Activated naive CD8-positive, alpha-beta T cell (primary cell): ENCODE data around the gene LNP1.
"Not testable (repeated sequence)": the region's sequence is repeated elsewhere in the genome, so short reads cannot be mapped to it uniquely, and the experiment has no call there.

ENCODE experiments used
- H3K27ac Mint-ChIP-seq: one replicate; pipeline ENCODE4 v1.8.0; 2021; ENCODE audit warnings: mixed read lengths
- H3K27me3 Mint-ChIP-seq: one replicate; pipeline ENCODE4 v1.8.0; 2021; ENCODE audit warnings: mixed read lengths
- H3K36me3 Mint-ChIP-seq: one replicate; pipeline ENCODE4 v1.8.0; 2021; ENCODE audit warnings: mixed read lengths
- H3K4me1 Mint-ChIP-seq: one replicate; pipeline ENCODE4 v1.8.0; 2021; ENCODE audit warnings: low read depth, mixed read lengths
- H3K4me3 Mint-ChIP-seq: one replicate; pipeline ENCODE4 v1.8.0; 2021; ENCODE audit warnings: mild to moderate bottlenecking, mixed read lengths
- H3K9me3 Mint-ChIP-seq: one replicate; pipeline ENCODE4 v1.8.0; 2021; ENCODE audit warnings: low read depth, mixed read lengths

LNP1 gene

GRCh38 chr3:100467133-100467532 is 65.8 kb downstream of the LNP1 start:
- H3K9me3 Mint-ChIP-seq: peaks cover 18% of the 10 kb centered on the region
- H3K36me3 Mint-ChIP-seq: peaks cover 9% of the 10 kb centered on the region
- H3K4me1 Mint-ChIP-seq: no peaks in the 10 kb centered on the region
- H3K4me3 Mint-ChIP-seq: no peak overlapping the region
- H3K27me3 Mint-ChIP-seq: peaks cover 1% of the 10 kb centered on the region
- no peak overlapping the region for H3K27ac Mint-ChIP-seq

GRCh38 chr3:100468676-100469075 is 67.3 kb downstream of the LNP1 start:
- Mint-ChIP-seq H3K36me3 (peaks cover 9% of the 10 kb centered on the region), H3K9me3 (peaks cover 18% of the 10 kb centered on the region), H3K4me1 (no peaks in the 10 kb centered on the region), H3K27ac (no peak overlapping the region), H3K4me3 (no peak overlapping the region), H3K27me3 (peaks cover 1% of the 10 kb centered on the region)

GRCh38 chr3:100470951-100471350 is 69.6 kb downstream of the LNP1 start:
- H3K4me1 Mint-ChIP-seq: no peaks in the 10 kb centered on the region
- peaks cover 18% of the 10 kb centered on the region for H3K9me3 Mint-ChIP-seq
- no peaks in the 10 kb centered on the region for H3K27me3 Mint-ChIP-seq
- H3K4me3 Mint-ChIP-seq: no peak overlapping the region
- no peak overlapping the region for H3K27ac Mint-ChIP-seq
- H3K36me3 Mint-ChIP-seq: peaks cover 9% of the 10 kb centered on the region

GRCh38 chr3:100471444-100471843 is 70.1 kb downstream of the LNP1 start:
- H3K4me3 Mint-ChIP-seq: no peak overlapping the region
- H3K4me1 Mint-ChIP-seq: no peaks in the 10 kb centered on the region
- peaks cover 9% of the 10 kb centered on the region for H3K36me3 Mint-ChIP-seq
- peaks cover 18% of the 10 kb centered on the region for H3K9me3 Mint-ChIP-seq
- H3K27ac Mint-ChIP-seq: no peak overlapping the region
- no peaks in the 10 kb centered on the region for H3K27me3 Mint-ChIP-seq

GRCh38 chr3:100477851-100478360 is 76.6 kb downstream of the LNP1 start:
- not testable (repeated sequence) for H3K27ac Mint-ChIP-seq, H3K4me1 Mint-ChIP-seq, H3K9me3 Mint-ChIP-seq, H3K4me3 Mint-ChIP-seq, H3K36me3 Mint-ChIP-seq, H3K27me3 Mint-ChIP-seq

GRCh38 chr3:100478521-100478920 is 77.2 kb downstream of the LNP1 start:
- not testable (repeated sequence) for H3K9me3 Mint-ChIP-seq, H3K27ac Mint-ChIP-seq, H3K27me3 Mint-ChIP-seq, H3K4me1 Mint-ChIP-seq, H3K36me3 Mint-ChIP-seq, H3K4me3 Mint-ChIP-seq

GRCh38 chr3:100480081-100480480 is 78.7 kb downstream of the LNP1 start:
- no peaks in the 10 kb centered on the region for H3K36me3 Mint-ChIP-seq
- H3K4me1 Mint-ChIP-seq: peaks cover 1% of the 10 kb centered on the region
- H3K9me3 Mint-ChIP-seq: no peaks in the 10 kb centered on the region
- H3K27me3 Mint-ChIP-seq: peaks cover 7% of the 10 kb centered on the region
- H3K4me3 Mint-ChIP-seq: no peak overlapping the region
- no peak overlapping the region for H3K27ac Mint-ChIP-seq

GRCh38 chr3:100482176-100482575 is 80.8 kb downstream of the LNP1 start:
- Mint-ChIP-seq H3K4me1 (peaks cover 1% of the 10 kb centered on the region), H3K27ac (no peak overlapping the region), H3K9me3 (no peaks in the 10 kb centered on the region), H3K36me3 (no peaks in the 10 kb centered on the region), H3K27me3 (peaks cover 7% of the 10 kb centered on the region), H3K4me3 (no peak overlapping the region)

- Mint-ChIP-seq H3K36me3 (no peaks in the 10 kb centered on the region), H3K9me3 (no peaks in the 10 kb centered on the region), H3K27me3 (peaks cover 7% of the 10 kb centered on the region), H3K27ac (no peak overlapping the region), H3K4me3 (no peak overlapping the region), H3K4me1 (peaks cover 1% of the 10 kb centered on the region)
Measured at GRCh38 chr3:100483529-100483928, 82.2 kb downstream of the LNP1 start.

- no peak overlapping the region for H3K27ac Mint-ChIP-seq
- no peaks in the 10 kb centered on the region for H3K9me3 Mint-ChIP-seq
- peaks cover 4% of the 10 kb centered on the region for H3K4me1 Mint-ChIP-seq
- peaks cover 6% of the 10 kb centered on the region for H3K27me3 Mint-ChIP-seq
- H3K36me3 Mint-ChIP-seq: no peaks in the 10 kb centered on the region
- H3K4me3 Mint-ChIP-seq: no peak overlapping the region
Measured at GRCh38 chr3:100486808-100487207, 85.5 kb downstream of the LNP1 start.

- Mint-ChIP-seq H3K4me1 (peaks cover 10% of the 10 kb centered on the region), H3K27me3 (peaks cover 5% of the 10 kb centered on the region), H3K36me3 (no peaks in the 10 kb centered on the region), H3K9me3 (no peaks in the 10 kb centered on the region), H3K4me3 (no peak overlapping the region), H3K27ac (no peak overlapping the region)
Measured at GRCh38 chr3:100489118-100489517, 87.8 kb downstream of the LNP1 start.

GRCh38 chr3:100492059-100493006 is 91.0 kb downstream of the LNP1 start, which contains the start of gene TMEM45A:
TSS of gene TMEM45A (plus strand) at chr3:100492619. CDS start at chr3:100555212, 62,593 bp downstream.
- Mint-ChIP-seq H3K4me1 (peaks cover 10% of the 10 kb centered on the region), H3K27ac (no peak within 1 kb of the TSS), H3K4me3 (peak within 1 kb of the TSS; percentile 85), H3K36me3 (no peaks in the 10 kb centered on the region), H3K9me3 (no peaks in the 10 kb centered on the region), H3K27me3 (peaks cover 13% of the 10 kb centered on the region)

GRCh38 chr3:100496711-100497261 is 95.4 kb downstream of the LNP1 start:
- H3K36me3 Mint-ChIP-seq: no peaks in the 10 kb centered on the region
- no peak overlapping the region for H3K27ac Mint-ChIP-seq
- H3K4me3 Mint-ChIP-seq: no peak overlapping the region
- H3K9me3 Mint-ChIP-seq: no peaks in the 10 kb centered on the region
- H3K27me3 Mint-ChIP-seq: peaks cover 18% of the 10 kb centered on the region
- peaks cover 8% of the 10 kb centered on the region for H3K4me1 Mint-ChIP-seq

GRCh38 chr3:100499651-100500050 is 98.3 kb downstream of the LNP1 start:
- Mint-ChIP-seq H3K27ac (no peak overlapping the region), H3K27me3 (peaks cover 24% of the 10 kb centered on the region), H3K4me3 (no peak overlapping the region), H3K9me3 (no peaks in the 10 kb centered on the region), H3K4me1 (no peaks in the 10 kb centered on the region), H3K36me3 (no peaks in the 10 kb centered on the region)

GRCh38 chr3:100500320-100500880 is 99.1 kb downstream of the LNP1 start:
- Mint-ChIP-seq H3K27ac (no peak overlapping the region), H3K9me3 (no peaks in the 10 kb centered on the region), H3K4me3 (no peak overlapping the region), H3K27me3 (peaks cover 25% of the 10 kb centered on the region), H3K4me1 (no peaks in the 10 kb centered on the region), H3K36me3 (no peaks in the 10 kb centered on the region)
